KMS-11 (cell line): ENCODE results near the gene BABAM2.

Experiments
- H2AFZ ChIP-seq: fragments of 200-600 bp; sonication (generic); 2 replicates; pipeline ENCODE4 v1.6.1; 2016; ENCODE audit warnings: antibody characterized with exemption, mixed run types, low read depth
- H3K27ac ChIP-seq: fragments of 200-600 bp; sonication (generic); 2 replicates; pipeline ENCODE4 v1.6.1; 2016; ENCODE audit warnings: mild to moderate bottlenecking, mixed run types
- H3K27me3 ChIP-seq: fragments of 200-600 bp; sonication (generic); 2 replicates; pipeline ENCODE4 v1.6.1; 2017; ENCODE audit warnings: mild to moderate bottlenecking, low read depth, mixed run types, moderate library complexity; ENCODE audit not compliant: insufficient read depth
- H3K36me3 ChIP-seq: fragments of 200-600 bp; sonication (generic); 2 replicates; pipeline ENCODE4 v1.6.1; 2017; ENCODE audit warnings: mild to moderate bottlenecking, mixed run types; ENCODE audit not compliant: insufficient read depth
- H3K4me1 ChIP-seq: fragments of 200-600 bp; sonication (generic); 2 replicates; pipeline ENCODE4 v1.6.1; 2016; ENCODE audit warnings: mild to moderate bottlenecking, low read depth, mixed run types; ENCODE audit not compliant: poor library complexity, severe bottlenecking
- H3K4me2 ChIP-seq: fragments of 200-600 bp; sonication (generic); 2 replicates; pipeline ENCODE4 v1.7.0; 2016; ENCODE audit warnings: mild to moderate bottlenecking, mixed run types
- H3K4me3 ChIP-seq: fragments of 200-600 bp; sonication (generic); IDR thresholded peaks from 2 replicates; pipeline ENCODE4 v1.6.1; 2017; ENCODE audit warnings: low read depth, low read length, mixed read lengths; ENCODE audit not compliant: insufficient read depth
- H3K79me2 ChIP-seq: fragments of 200-600 bp; sonication (generic); 2 replicates; pipeline ENCODE4 v1.6.1; 2016; ENCODE audit warnings: low read depth, mixed run types; ENCODE audit not compliant: insufficient read depth
- H3K9ac ChIP-seq: fragments of 200-600 bp; sonication (generic); 2 replicates; pipeline ENCODE4 v1.6.1; 2016; ENCODE audit warnings: mild to moderate bottlenecking, mixed run types
- H4K20me1 ChIP-seq: fragments of 200-600 bp; sonication (generic); 2 replicates; pipeline ENCODE4 v1.6.1; 2016; ENCODE audit warnings: mild to moderate bottlenecking, mixed run types; ENCODE audit not compliant: insufficient read depth
- CTCF ChIP-seq: fragments of 200-600 bp; sonication (generic); conservative IDR thresholded peaks from 2 replicates; pipeline ENCODE4 v1.6.1; 2017; ENCODE audit warnings: low read depth, mild to moderate bottlenecking, antibody characterized with exemption, low read length, moderate library complexity, mixed read lengths

Gene BABAM2

DNA sequence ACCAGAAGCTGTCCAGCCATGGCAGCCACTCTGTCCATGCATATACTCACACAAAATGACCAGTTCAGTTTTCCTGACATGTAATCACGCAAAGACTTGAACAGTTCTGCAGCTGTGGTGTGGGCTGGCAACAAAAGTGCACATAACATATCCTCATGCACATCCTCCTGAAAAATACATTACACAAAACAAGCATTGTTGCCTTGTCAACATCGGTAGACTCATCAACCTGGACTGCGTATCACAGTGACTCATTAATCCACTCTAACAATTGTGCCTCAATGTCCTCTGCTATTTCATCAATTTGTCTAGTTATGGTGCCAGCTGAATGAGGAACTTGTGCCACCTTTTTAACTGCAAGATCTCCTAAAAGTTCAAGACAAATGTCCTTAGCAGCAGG, 19.8 kb upstream of the BABAM2 start:
- Histone ChIP-seq H3K9ac (no peak overlapping the region), H3K4me3 (no peak overlapping the region), H3K4me1 (no peaks in the 10 kb centered on the region), H4K20me1 (no peaks in the 10 kb centered on the region), H3K79me2 (no peaks in the 10 kb centered on the region), H2AFZ (no peak overlapping the region), H3K27me3 (no peaks in the 10 kb centered on the region), H3K36me3 (no peaks in the 10 kb centered on the region), H3K4me2 (no peak overlapping the region), H3K27ac (no peak overlapping the region)
- no peak for TF ChIP-seq CTCF

- H3K27me3 ChIP-seq, result no peaks in the 10 kb centered on the region
- H3K9ac ChIP-seq, result no peak overlapping the region
- H3K4me2 ChIP-seq, result no peak overlapping the region
- no peaks in the 10 kb centered on the region for H3K36me3 ChIP-seq
- H4K20me1 ChIP-seq, result no peaks in the 10 kb centered on the region
- no peak overlapping the region for H3K4me3 ChIP-seq
- H3K4me1 ChIP-seq, result no peaks in the 10 kb centered on the region
- no peaks in the 10 kb centered on the region for H3K79me2 ChIP-seq
- H3K27ac ChIP-seq, result no peak overlapping the region
- no peak for TF ChIP-seq CTCF
- no peak overlapping the region for H2AFZ ChIP-seq
Observed at GRCh38 chr2:27871802-27872201, 18.7 kb upstream of the BABAM2 start.

DNA sequence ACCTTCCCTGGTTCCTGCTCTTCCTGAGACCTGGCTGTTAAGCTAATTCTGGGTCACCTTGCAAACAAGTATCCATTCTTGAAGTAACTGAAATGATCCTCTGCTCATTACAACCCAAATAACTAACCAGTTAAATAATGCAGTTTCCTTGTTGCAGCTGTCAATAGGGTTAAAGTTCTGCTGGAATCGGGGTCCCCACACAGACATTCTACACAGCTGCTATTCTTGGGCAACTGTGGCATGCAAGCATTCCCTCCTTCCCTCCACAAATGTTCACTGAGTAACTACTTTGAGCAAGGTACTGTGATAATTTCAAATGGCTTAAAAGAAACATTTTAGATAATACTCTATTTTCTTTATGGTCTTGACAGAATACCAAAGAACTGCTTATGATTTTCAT, 17.4 kb upstream of the BABAM2 start:
- H3K36me3 ChIP-seq, result no peaks in the 10 kb centered on the region
- TF ChIP-seq CTCF, result no peak
- no peak overlapping the region for H3K9ac ChIP-seq
- H3K4me3 ChIP-seq, result no peak overlapping the region
- no peak overlapping the region for H2AFZ ChIP-seq
- H3K4me1 ChIP-seq, result no peaks in the 10 kb centered on the region
- no peak overlapping the region for H3K4me2 ChIP-seq
- no peak overlapping the region for H3K27ac ChIP-seq
- H4K20me1 ChIP-seq, result no peaks in the 10 kb centered on the region
- H3K79me2 ChIP-seq, result no peaks in the 10 kb centered on the region
- H3K27me3 ChIP-seq, result no peaks in the 10 kb centered on the region

GRCh38 chr2:27875089-27875881, 15.2 kb upstream of the BABAM2 start:
- H3K4me2 ChIP-seq, result no peak overlapping the region
- TF ChIP-seq CTCF, result no peak

More at GRCh38 chr2:27875089-27875881, 15.2 kb upstream of the BABAM2 start:
- Histone ChIP-seq H3K4me3 (no peak overlapping the region), H4K20me1 (no peaks in the 10 kb centered on the region), H3K79me2 (no peaks in the 10 kb centered on the region), H3K9ac (no peak overlapping the region), H2AFZ (no peak overlapping the region), H3K27me3 (no peaks in the 10 kb centered on the region), H3K27ac (no peak overlapping the region), H3K36me3 (no peaks in the 10 kb centered on the region), H3K4me1 (no peaks in the 10 kb centered on the region)
